Lower leg skin (tissue), 4 donors: ENCODE measurements around the gene OR1J1. TPM values are rescaled to one million over a fixed set of nuclear protein-coding genes. Genes with fewer than 3 reads are reported as not detected.

Experiments
- DNase-seq, 2 donors: peaks; one replicate each; pipeline ENCODE4 v3.0.0-alpha.2; 2019; ENCODE audit warnings: low spot score in 2 of 2
- H3K4me3 ChIP-seq: fragments of 200-600 bp; sonication (generic); 2 replicates; pipeline ENCODE4 v1.5.1; 2017; ENCODE audit warnings: mild to moderate bottlenecking, low read depth; ENCODE audit not compliant: poor library complexity, severe bottlenecking
- CTCF ChIP-seq, 3 donors: fragments of 450-650 bp; IDR thresholded peaks; one replicate each; pipeline ENCODE4 v1.5.1; 2016; ENCODE audit warnings: antibody characterized with exemption in 3 of 3, mild to moderate bottlenecking in 3 of 3, moderate library complexity in 2 of 3
- POLR2A ChIP-seq, 2 donors: fragments of 450-650 bp; IDR thresholded peaks; one replicate each; pipeline ENCODE4 v1.6.1; 2016 to 2017; ENCODE audit warnings: antibody characterized with exemption in 2 of 2, mild to moderate bottlenecking in 1 of 2, moderate library complexity in 1 of 2
- WGBS, 2 donors: methylation state at CpG; one replicate each; pipeline ENCODE4 v1.1.5; 2018; 5-methylcytosine and 5-hydroxymethylcytosine counted together
- intact Hi-C: fragments of 100-400 bp; cut with DNase I; formaldehyde crosslinking; loops from one replicate; pipeline ENCODE4 v1.15.0; 2023; ENCODE audit warnings: low total_unique reads
- total RNA-seq, 4 donors: library from RNA; depleted of rRNA; stranded (reverse); fragments of >200 nt; gene quantifications; one replicate each; pipeline ENCODE4 v1.1.0, GENCODE V29; 2016

The OR1J1 gene
- total RNA-seq, 4 donors from 2014 or later: not detected

DNA sequence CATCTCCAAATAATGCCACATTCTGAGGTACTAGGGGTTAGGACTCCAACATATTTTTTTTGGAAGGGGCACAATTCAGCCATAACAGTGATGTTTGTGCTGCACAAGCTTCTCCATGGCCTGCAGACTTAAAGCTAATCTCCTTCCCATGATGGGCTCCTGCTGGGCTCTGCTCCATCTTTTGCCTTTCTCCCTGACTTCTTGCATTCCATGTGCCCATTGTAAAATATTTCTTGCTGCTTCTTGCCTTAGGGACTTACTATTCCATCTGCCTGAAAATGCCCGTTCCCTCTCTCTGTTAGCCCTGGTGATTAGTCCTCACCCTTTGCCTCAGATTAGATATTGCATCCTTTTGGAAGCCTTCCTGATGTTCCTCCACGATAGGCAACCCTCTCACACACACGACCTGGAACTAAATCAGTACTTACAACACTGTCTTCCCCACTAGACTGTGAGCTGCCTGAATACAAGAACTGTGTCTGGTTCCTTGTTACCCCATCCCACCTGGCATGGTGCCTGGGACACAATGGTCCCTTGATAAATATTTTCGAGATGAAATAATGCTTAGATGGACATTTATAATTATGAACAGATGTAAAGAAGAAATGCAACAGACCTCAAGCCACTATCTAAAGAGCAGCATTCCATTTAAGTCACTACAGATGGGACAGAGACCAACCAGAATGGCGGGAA lies 33.5 kb downstream of the OR1J1 start:
- TF ChIP-seq CTCF (IDR thresholded peaks at IDR 0.05) (no peak), POLR2A (IDR thresholded peaks at IDR 0.05) (no peak)
- 49 to 63% methylated on average over 5 of the region's 5 CpGs for WGBS, 2 donors
- no peak overlapping the region for H3K4me3 ChIP-seq
- intact Hi-C loops: loop anchor here (10.0 kb wide), 1 partner anchor 309 kb away; no protein-coding TSS in a partner anchor
- DNase-seq: no peak

DNA sequence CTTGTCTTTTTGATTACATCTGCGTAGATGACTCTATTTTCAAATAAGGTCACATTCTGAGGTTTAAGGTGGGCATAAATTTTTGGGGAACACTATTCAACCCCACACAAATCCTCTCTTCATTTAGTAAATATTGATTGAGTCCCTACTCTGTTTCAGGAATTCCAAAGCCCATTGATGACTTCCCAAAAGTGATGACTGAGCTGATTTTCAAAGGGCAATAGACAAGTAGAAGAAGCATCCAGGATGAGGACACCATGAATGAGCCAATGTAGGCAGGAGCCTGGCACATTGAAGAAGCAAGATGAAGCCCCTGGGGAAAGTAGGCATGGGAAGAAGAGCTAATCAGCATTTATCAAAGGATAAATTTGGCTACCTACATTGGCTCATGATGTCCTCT lies 35.2 kb downstream of the OR1J1 start:
- DNase-seq: no peak
- intact Hi-C loops: loop anchor here (10.0 kb wide), 1 partner anchor 308 kb away; no protein-coding TSS in a partner anchor
- WGBS, 2 donors: 90 to 93% methylated on average over 1 of the region's 1 CpG
- H3K4me3 ChIP-seq: no peak overlapping the region
- TF ChIP-seq CTCF (IDR thresholded peaks at IDR 0.05) (no peak), POLR2A (IDR thresholded peaks at IDR 0.05) (no peak)

Other genes with a start within 250 kb of the OR1J1 start
- gene LHX6, start 249.0 kb downstream of the OR1J1 start, total RNA-seq: 1 to 10 TPM; 2.7 to 6.5 (median 4.4) TPM
- 10 to 100 TPM; 10.3 to 11.8 (median 11.1) TPM for gene RBM18, start 213.1 kb downstream of the OR1J1 start, total RNA-seq
- gene MRRF, start 213.0 kb downstream of the OR1J1 start, total RNA-seq: 10 to 100 TPM; 30.8 to 56.3 (median 39.9) TPM
- gene PTGS1, start 106.9 kb downstream of the OR1J1 start, total RNA-seq: 100 to 1,000 TPM in 1 of 4 donors, 10 to 100 TPM in 3; 62.9 to 110 (median 84.8) TPM
- gene OR1J2, start 32.9 kb upstream of the OR1J1 start, total RNA-seq: not detected
- gene OR1J4, start 41.2 kb upstream of the OR1J1 start, total RNA-seq: under 1 TPM in 1 of 4 donors, not detected in 3; 0.29 TPM
- gene OR1N1, start 49.4 kb upstream of the OR1J1 start, total RNA-seq: not detected
- gene OR1N2, start 75.2 kb upstream of the OR1J1 start, total RNA-seq: not detected
- not detected for gene OR1L8, start 105.5 kb upstream of the OR1J1 start, total RNA-seq
- gene OR1Q1, start 136.8 kb upstream of the OR1J1 start, total RNA-seq: not detected
- not detected for gene OR1B1, start 179.7 kb upstream of the OR1J1 start, total RNA-seq
- gene OR1L1, start 183.8 kb upstream of the OR1J1 start, total RNA-seq: not detected
- not detected for gene OR1L3, start 197.2 kb upstream of the OR1J1 start, total RNA-seq
- gene OR1L4, start 246.1 kb upstream of the OR1J1 start, total RNA-seq: not detected